HepG2 (cell line): Measurements from ENCODE around the gene SLC22A5. TPM values are rescaled to one million over a fixed set of nuclear protein-coding genes. Genes with fewer than 3 reads are reported as not detected.
A peak's percentile ranks its signal among the peaks of the same experiment; 100 is the strongest.

Experiments used
- ASH2L ChIP-seq: fragments of 300-600, 200-600 bp; sonication (generic); IDR thresholded peaks from 2 replicates; pipeline ENCODE4 v1.7.0; 2017; ENCODE audit warnings: low read depth, mild to moderate bottlenecking, moderate library complexity, mixed read lengths, low read length; ENCODE audit not compliant: insufficient read length
- BCL6 ChIP-seq: IDR thresholded peaks from 2 replicates; pipeline ENCODE4 v1.6.1; 2016; ENCODE audit warnings: missing genetic modification reagents, missing compliant biosample characterization
- FOXK1 ChIP-seq: sonication (generic); formaldehyde crosslinking; IDR thresholded peaks from 2 replicates; pipeline ENCODE4 v1.4.0; 2020; ENCODE audit warnings: low read depth, missing genetic modification reagents, borderline replicate concordance
- FOXM1 ChIP-seq: sonication (generic); formaldehyde crosslinking; IDR thresholded peaks from 2 replicates; pipeline ENCODE4 v1.5.0; 2020; ENCODE audit warnings: missing genetic modification reagents
- GFI1 ChIP-seq: sonication (generic); formaldehyde crosslinking; IDR thresholded peaks from 2 replicates; pipeline ENCODE4 v1.5.0; 2020; ENCODE audit warnings: missing genetic modification reagents, mild to moderate bottlenecking, borderline replicate concordance
- GPBP1L1 ChIP-seq: sonication (generic); formaldehyde crosslinking; IDR thresholded peaks from 2 replicates; pipeline ENCODE4 v1.5.0; 2020; ENCODE audit warnings: mild to moderate bottlenecking, missing genetic modification reagents
- HHEX ChIP-seq: IDR thresholded peaks from 2 replicates; pipeline ENCODE4 v1.6.1; 2016; ENCODE audit warnings: control low read depth
- HOMEZ ChIP-seq: IDR thresholded peaks from 2 replicates; pipeline ENCODE4 v1.6.1; 2016; ENCODE audit warnings: low read depth
- KAT8 ChIP-seq: IDR thresholded peaks from 2 replicates; pipeline ENCODE4 v1.6.1; 2016; ENCODE audit warnings: missing genetic modification reagents, missing compliant biosample characterization
- KDM2A ChIP-seq: sonication (generic); formaldehyde crosslinking; IDR thresholded peaks from 2 replicates; pipeline ENCODE4 v1.4.0; 2020; ENCODE audit warnings: low read depth, missing genetic modification reagents, borderline replicate concordance
- MAFF ChIP-seq: IDR thresholded peaks from 2 replicates; pipeline ENCODE4 v1.6.1; 2011; ENCODE audit warnings: low read depth, low read length, improper control_type of control experiment
- MXD3 ChIP-seq: IDR thresholded peaks from 2 replicates; pipeline ENCODE4 v1.6.1; 2016; ENCODE audit warnings: mild to moderate bottlenecking, missing biosample characterization, missing genetic modification reagents
- NBN ChIP-seq: fragments of 450-650 bp; conservative IDR thresholded peaks from 2 replicates; pipeline ENCODE4 v1.6.1; 2017
- PTBP1 ChIP-seq: fragments of 200-400 bp; formaldehyde crosslinking; IDR thresholded peaks from 2 replicates; pipeline ENCODE4 v1.6.1; 2018; ENCODE audit warnings: low read length, low read depth; ENCODE audit not compliant: poor library complexity, severe bottlenecking
- SAP130 ChIP-seq: IDR thresholded peaks from 2 replicates; pipeline ENCODE4 v1.6.1; 2016; ENCODE audit warnings: low read depth
- SRSF9 ChIP-seq: fragments of 200-400 bp; formaldehyde crosslinking; IDR thresholded peaks from 2 replicates; pipeline ENCODE4 v1.6.1; 2018; ENCODE audit warnings: borderline replicate concordance, mild to moderate bottlenecking, low read depth, low read length; ENCODE audit not compliant: insufficient read depth, poor library complexity, severe bottlenecking
- TOPORS ChIP-seq: sonication (generic); formaldehyde crosslinking; IDR thresholded peaks from 2 replicates; pipeline ENCODE4 v1.8.0; 2023; ENCODE audit warnings: mild to moderate bottlenecking, missing genetic modification reagents
- WIZ ChIP-seq: sonication (generic); formaldehyde crosslinking; IDR thresholded peaks from 2 replicates; pipeline ENCODE4 v1.5.1; 2020; ENCODE audit warnings: mild to moderate bottlenecking, missing genetic modification reagents
- ZFP36 ChIP-seq: fragments of 150-350 bp; IDR thresholded peaks from 2 replicates; pipeline ENCODE4 v1.6.1; 2018; ENCODE audit warnings: borderline replicate concordance, low read length, low read depth; ENCODE audit not compliant: partially characterized antibody
- ZFP62 ChIP-seq: sonication (generic); formaldehyde crosslinking; IDR thresholded peaks from 2 replicates; pipeline ENCODE4 v1.4.0; 2020; ENCODE audit warnings: missing genetic modification reagents
- ZNF138 ChIP-seq: sonication (generic); formaldehyde crosslinking; IDR thresholded peaks from 2 replicates; pipeline ENCODE4 v1.5.0; 2020; ENCODE audit warnings: mild to moderate bottlenecking, low read depth, missing genetic modification reagents
- ZNF562 ChIP-seq: sonication (generic); formaldehyde crosslinking; IDR thresholded peaks from 2 replicates; pipeline ENCODE4 v1.8.0; 2022; ENCODE audit warnings: missing genetic modification reagents, borderline replicate concordance
- ZNF597 ChIP-seq: sonication (generic); formaldehyde crosslinking; IDR thresholded peaks from 2 replicates; pipeline ENCODE4 v1.5.0; 2020; ENCODE audit warnings: missing genetic modification reagents
- ZNF598 ChIP-seq: sonication (generic); formaldehyde crosslinking; IDR thresholded peaks from 2 replicates; pipeline ENCODE4 v1.5.1; 2020; ENCODE audit warnings: mild to moderate bottlenecking, missing genetic modification reagents, borderline replicate concordance
- ZNF703 ChIP-seq: sonication (generic); formaldehyde crosslinking; IDR thresholded peaks from 2 replicates; pipeline ENCODE4 v1.5.1; 2020; ENCODE audit warnings: missing genetic modification reagents, mild to moderate bottlenecking, moderate library complexity, borderline replicate concordance
- ZNF724P ChIP-seq: sonication (generic); formaldehyde crosslinking; IDR thresholded peaks from 2 replicates; pipeline ENCODE4 v1.8.0; 2022; ENCODE audit warnings: missing genetic modification reagents, borderline replicate concordance
- polyA plus RNA-seq, 8 experiments: library from polyadenylated mRNA; depleted of rRNA in 3 of 8; stranded (reverse) in 7 of 8; unstranded in 1 of 8; fragments of >200 nt; fragmentation: Illumina TruSeq in 4 of 8; extraction: Trizol in 4 of 8; gene quantifications; 2 replicates each; pipeline versions ENCODE4 v1.2.1 to v1.2.3, GENCODE V29; 2011 to 2016; ENCODE audit warnings: low read depth in 4 of 8, missing spikeins in 1 of 8, mixed read lengths in 1 of 8; ENCODE audit not compliant: insufficient read depth in 1 of 8
- total RNA-seq, 5 experiments: library from RNA; depleted of rRNA; stranded (reverse); fragments of >200 nt; fragmentation: Illumina TruSeq; extraction: Trizol; gene quantifications; 2 replicates each; pipeline ENCODE4 v1.2.3, GENCODE V29; 2016; ENCODE audit warnings: low read depth in 1 of 5

SLC22A5 gene
- total and polyA plus RNA-seq, 2 of the 13 experiments (the other 11 are each of a cell fraction or from before 2014, with no cell fraction given) = 7.1 to 15.1 TPM

GRCh38 chr5:132419502-132420468, 50.3 kb downstream of the SLC22A5 start (continued):
- TF ChIP-seq ZNF598 (CRISPR knock-in tag) = no peak
- no peak for TF ChIP-seq ZNF138
- peak; percentile 67; the same call in 1 of the 2 replicates for TF ChIP-seq KDM2A
- TF ChIP-seq ZNF562 (CRISPR knock-in tag) = no peak
- TF ChIP-seq NBN = no peak
- peak; percentile 55; the same call in 1 of the 2 replicates for TF ChIP-seq FOXK1
- TF ChIP-seq TOPORS (CRISPR knock-in tag) = no peak
- TF ChIP-seq ASH2L = no peak
- no peak for TF ChIP-seq SRSF9
- TF ChIP-seq KAT8 (CRISPR knock-in tag) = peak; percentile 69; the same call in 1 of the 2 replicates
- TF ChIP-seq WIZ = no peak
- TF ChIP-seq HHEX = no peak
- TF ChIP-seq BCL6 (CRISPR knock-in tag) = 0 out of 2 replicates have a peak, but pooled peaks have one; percentile 33
- TF ChIP-seq ZNF703 = no peak
- no peak for TF ChIP-seq PTBP1
- no peak for TF ChIP-seq ZFP36
- 0 out of 2 replicates have a peak, but pooled peaks have one; percentile 12 for TF ChIP-seq SAP130 (CRISPR knock-in tag)
- TF ChIP-seq GPBP1L1 (CRISPR knock-in tag) = no peak
- TF ChIP-seq ZNF597 (CRISPR knock-in tag) = no peak
- no peak for TF ChIP-seq FOXM1 (CRISPR knock-in tag)
- TF ChIP-seq GFI1 (CRISPR knock-in tag) = no peak
- TF ChIP-seq MAFF = peak; percentile 74
- TF ChIP-seq MXD3 (CRISPR knock-in tag) = no peak
- no peak for TF ChIP-seq ZFP62 (CRISPR knock-in tag)
- 0 out of 2 replicates have a peak, but pooled peaks have one; percentile 27 for TF ChIP-seq HOMEZ (CRISPR knock-in tag)
- no peak for TF ChIP-seq ZNF724P (CRISPR knock-in tag)
